Left lobe of liver (tissue), 2 donors: Measurements from ENCODE around the gene HSD17B2. TPM values are rescaled to one million over a fixed set of nuclear protein-coding genes. Genes with fewer than 3 reads are reported as not detected.
"Not testable (repeated sequence)": the region's sequence is repeated elsewhere in the genome, so short reads cannot be mapped to it uniquely, and the experiment has no call there.

ENCODE experiments used
- ATAC-seq: fragments of 200-7000 bp; cut with Tn5 transposase; one replicate; pipeline ENCODE4 v1.9.1; 2020; ENCODE audit warnings: mild to moderate bottlenecking, moderate library complexity
- DNase-seq: peaks from one replicate; pipeline ENCODE4 v3.0.0-alpha.2; 2020; ENCODE audit warnings: low spot score
- total RNA-seq: library from RNA; stranded (reverse); gene quantifications from one replicate; pipeline ENCODE4 v1.2.1, GENCODE V29; 2021
- donor health status: DM: no; HTN: no; CAD: no; lungs with moderate emphysema.
- donor health status: DM: no; HTN: yes; CAD: no.

HSD17B2 gene, protein sequence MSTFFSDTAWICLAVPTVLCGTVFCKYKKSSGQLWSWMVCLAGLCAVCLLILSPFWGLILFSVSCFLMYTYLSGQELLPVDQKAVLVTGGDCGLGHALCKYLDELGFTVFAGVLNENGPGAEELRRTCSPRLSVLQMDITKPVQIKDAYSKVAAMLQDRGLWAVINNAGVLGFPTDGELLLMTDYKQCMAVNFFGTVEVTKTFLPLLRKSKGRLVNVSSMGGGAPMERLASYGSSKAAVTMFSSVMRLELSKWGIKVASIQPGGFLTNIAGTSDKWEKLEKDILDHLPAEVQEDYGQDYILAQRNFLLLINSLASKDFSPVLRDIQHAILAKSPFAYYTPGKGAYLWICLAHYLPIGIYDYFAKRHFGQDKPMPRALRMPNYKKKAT
- total RNA-seq, result 82.7 TPM

DNA sequence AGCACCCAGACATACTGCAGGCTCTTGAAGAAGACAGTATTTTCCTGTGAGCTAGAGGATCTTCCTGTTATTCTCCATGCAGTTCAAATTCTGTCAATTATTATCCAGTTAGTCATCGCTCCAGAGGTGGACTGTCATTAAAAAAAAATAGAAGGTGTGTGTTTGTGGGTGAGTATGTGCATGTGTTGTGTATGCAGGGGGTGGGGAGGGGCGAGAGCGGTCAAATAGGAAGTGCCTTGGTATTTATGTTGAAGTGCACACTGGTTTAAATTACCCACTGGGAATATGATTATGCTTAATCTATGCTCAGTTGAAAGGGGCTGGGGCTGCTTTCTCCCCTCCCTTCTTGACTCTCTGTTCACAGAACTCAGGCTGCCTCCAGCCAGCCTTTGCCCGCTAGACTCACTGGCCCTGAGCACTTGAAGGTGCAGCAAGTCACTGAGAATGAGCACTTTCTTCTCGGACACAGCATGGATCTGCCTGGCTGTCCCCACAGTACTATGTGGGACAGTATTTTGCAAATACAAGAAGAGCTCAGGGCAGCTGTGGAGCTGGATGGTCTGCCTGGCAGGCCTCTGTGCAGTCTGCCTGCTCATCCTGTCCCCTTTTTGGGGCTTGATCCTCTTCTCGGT, at the start of gene HSD17B2:
TSS of gene HSD17B2 (plus strand) at position 273 of the 632 bp plus-strand sequence. CDS start at position 445, 172 bp downstream.
- ATAC-seq (peak; percentile 68), DNase-seq (peak; percentile 69)

DNA sequence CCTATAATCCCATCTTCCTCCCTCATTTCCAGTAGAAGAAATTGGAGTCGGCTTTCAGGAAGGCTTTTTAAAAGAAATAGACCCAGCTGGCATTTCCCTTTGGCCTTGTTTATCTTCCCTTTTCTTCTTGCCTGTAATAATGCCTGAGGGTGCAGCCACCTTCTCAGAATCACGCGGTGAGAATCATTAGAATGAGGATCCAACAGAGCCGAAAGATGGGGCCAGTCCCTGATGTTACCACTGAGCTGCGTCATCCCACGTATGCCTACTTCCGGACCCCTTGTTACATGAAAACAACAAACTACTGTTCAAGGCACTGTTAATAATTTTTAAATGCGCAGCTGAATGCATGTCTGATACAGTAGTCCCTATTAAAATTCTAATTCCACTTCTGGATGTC, 47.9 kb upstream of the HSD17B2 start:
- no peak for DNase-seq
- ATAC-seq, result no peak

DNA sequence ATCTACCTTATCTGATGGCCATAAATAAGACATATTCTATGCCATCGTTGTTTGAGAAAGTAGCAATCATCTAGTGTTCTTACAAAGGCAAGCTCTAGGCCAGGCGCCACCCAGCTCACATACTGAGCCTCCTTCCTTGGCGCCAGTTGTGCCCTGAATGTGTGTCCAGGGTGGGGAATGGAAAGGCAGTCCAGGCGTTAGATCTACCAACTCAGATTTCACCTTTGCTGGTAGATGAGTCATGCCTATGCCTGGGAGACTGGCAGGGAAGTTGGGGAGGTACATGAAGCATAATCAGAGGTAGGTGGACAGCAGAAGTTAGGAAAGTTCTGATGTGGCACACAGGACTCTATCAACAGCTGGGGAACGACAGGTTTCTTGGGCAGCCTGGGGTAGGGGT, 47.3 kb upstream of the HSD17B2 start:
- DNase-seq, result no peak
- ATAC-seq, result no peak

DNA sequence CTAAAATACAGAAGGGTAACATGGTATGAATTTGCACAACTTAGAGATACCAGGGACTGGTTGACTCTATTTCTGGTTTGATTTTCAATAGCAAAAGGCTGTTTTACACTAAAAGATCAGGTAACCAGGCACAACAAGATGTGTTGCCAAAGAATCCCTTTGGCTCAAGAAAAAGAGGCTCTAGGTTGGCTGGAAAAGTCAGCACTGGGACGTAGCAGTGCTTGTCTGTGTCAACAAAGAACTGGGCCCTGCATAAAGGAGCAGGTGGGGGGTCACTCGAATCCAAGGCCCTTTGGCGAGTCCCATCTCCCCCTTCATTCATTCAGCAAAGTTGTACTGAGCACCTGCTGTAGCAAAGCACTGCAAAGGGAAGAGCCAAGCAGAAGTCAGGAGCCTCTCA, 42.2 kb upstream of the HSD17B2 start:
- ATAC-seq (no peak), DNase-seq (no peak)

- peak; percentile 43 for ATAC-seq
Observed at GRCh38 chr16:81994485-81994884, 40.6 kb upstream of the HSD17B2 start.

GRCh38 chr16:81995651-81996050, 39.4 kb upstream of the HSD17B2 start:
- ATAC-seq (no peak), DNase-seq (no peak)

More at GRCh38 chr16:81994485-81994884, 40.6 kb upstream of the HSD17B2 start:
- DNase-seq, result no peak

DNA sequence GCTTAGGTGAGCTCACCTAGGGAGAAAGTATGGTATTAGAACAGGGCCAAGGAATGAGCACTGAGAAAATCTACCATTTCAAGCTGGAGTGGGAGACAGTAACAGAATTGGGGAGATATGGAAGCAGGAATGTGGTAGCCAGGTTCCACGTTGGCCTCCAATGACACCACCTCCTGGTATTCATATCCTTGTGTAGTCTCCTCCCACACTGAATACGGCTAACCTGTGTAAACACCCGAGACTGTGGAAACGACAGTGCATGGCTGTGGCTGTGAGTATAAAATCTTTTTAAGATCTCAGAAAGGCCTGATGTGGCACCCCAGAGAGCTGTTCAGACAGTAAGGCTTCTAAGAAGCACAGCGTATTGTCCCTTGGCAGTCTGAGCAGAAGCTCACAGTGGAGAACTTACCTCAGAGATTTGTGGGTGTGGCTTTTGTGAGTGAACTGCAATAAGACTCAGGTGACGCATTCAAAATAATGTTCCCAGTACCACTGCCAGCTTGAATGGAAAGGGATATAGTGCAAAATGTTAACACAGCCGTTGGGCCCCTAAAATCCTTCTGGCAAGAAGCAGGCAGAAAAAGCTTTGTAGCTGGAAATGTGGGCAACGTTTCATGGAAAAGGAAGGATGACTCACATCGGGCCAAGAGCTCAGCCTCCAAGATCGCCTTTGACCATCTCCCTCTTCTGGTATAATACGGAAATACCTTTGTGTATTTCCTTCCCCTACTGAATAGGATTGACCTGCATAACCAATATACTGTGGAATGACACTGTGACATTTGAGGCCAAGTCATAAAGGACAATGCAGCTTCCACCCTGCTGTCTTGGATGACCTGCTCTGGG, 38.2 kb upstream of the HSD17B2 start:
- no peak for DNase-seq
- ATAC-seq, result peak; percentile 44

DNA sequence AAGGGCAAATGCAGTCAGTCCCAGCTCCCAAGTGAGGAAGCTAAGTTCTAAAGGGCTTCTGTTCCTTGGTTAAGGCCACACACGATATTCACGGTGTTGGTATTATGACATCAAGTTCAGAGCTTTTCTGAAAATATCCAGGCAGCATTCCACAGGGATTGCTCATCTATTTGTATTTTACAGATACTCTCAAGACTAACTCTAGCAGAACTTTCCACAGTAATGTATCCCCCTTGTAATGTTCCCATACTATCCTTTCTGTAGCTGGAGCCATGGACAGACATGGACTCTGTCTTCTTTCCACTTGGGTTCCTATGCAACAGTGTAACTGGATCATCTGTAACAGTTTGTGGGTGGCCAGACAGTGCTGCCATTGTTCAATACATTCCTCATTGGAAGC, 37.3 kb upstream of the HSD17B2 start:
- ATAC-seq, result no peak

DNA sequence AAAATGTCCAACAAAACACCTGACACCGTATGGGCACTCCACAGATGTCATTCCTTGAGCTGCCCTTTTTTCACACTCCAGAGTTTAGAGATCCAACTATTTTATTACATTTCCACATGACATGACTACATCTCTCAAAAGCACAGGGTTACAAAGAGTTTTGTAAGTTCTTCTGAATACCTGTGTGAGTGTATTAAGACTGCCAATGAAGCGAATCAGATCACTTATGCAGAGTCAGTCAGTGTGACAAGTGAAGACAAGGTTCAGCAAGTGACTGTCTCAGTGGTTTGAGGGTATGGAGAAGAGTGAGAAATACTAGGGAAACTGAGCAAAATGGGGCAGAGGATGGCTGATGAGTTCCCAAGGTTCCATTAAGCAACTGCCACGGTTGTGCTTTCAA, 32.2 kb upstream of the HSD17B2 start:
- no peak for ATAC-seq

More for the DNA sequence above, 37.3 kb upstream of the HSD17B2 start:
- DNase-seq, result no peak

DNA sequence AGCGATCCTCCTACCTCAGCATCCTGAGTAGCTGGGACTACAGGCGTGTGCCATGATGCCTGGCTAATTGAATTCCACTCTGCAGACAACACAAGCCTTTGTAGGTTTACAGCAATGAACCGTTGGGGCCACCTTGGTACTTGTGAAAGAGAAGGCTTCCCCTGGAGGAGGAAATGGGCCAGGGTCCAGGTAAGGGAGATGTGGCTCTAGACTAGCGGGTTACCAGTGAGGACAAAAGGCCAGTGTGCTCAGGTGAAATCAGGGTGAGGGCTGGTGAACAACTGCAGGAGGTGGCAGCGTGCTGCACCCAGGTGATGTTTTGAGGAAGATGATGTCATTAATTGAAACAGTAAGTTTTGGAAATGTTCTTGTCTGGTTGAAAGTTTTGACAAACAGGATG, 30.5 kb upstream of the HSD17B2 start:
- ATAC-seq (no peak), DNase-seq (no peak)

More for the DNA sequence above, 32.2 kb upstream of the HSD17B2 start:
- DNase-seq, result no peak

GRCh38 chr16:82005027-82005830, 29.8 kb upstream of the HSD17B2 start:
- ATAC-seq, result no peak

DNA sequence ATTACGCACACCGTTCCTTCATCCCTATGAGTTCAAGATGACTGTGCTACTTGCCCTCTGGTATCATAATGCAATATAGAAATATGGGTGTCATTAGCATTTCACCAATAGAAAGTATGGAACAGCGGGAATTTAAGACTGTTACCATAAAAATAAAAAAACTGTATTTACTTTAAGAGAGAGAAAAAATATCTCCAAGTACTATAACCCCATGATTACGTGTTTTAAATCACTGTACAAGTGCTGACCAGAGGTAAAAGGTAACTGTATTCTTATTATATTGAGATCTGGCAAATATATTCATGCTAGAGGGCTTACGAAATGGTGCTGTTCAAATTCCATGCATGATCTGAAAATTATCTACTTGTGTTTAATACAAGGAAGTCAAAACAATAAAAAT, 29.0 kb upstream of the HSD17B2 start:
- no peak for DNase-seq
- no peak for ATAC-seq

More at GRCh38 chr16:82005027-82005830, 29.8 kb upstream of the HSD17B2 start:
- no peak for DNase-seq

- DNase-seq (no peak), ATAC-seq (no peak)
Observed at GRCh38 chr16:82007189-82007588, 27.9 kb upstream of the HSD17B2 start.

DNA sequence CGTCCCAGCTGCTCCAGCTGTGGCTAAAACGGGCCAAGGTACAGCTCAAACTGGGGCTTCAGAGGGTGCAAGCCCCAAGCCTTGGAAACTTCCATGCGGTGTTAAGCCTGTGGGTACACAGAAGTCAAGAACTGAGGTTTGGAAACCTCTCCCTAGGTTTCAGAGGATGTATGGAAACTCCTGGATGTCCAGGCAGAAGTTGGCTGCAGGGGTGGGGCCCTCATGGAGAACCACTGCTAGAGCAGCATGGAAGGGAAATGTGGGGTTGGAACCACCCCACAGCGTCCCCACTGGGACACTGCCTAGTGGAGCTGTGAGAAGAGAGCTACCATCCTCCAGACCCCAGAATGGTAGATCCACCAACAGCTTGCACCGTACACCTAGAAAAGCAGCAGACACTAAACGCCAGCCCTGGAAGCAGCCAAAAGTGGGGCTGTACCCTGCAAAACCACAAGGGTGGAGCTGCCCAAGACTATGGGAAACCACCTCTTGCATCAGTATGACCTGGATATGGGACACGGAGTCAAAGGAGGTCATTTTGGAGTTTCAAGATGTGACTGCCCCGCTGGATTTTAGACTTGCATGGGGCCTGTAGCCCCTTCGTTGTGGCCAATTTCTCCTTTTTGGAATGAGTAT, 26.0 kb upstream of the HSD17B2 start:
- DNase-seq, result no peak
- no peak for ATAC-seq

DNA sequence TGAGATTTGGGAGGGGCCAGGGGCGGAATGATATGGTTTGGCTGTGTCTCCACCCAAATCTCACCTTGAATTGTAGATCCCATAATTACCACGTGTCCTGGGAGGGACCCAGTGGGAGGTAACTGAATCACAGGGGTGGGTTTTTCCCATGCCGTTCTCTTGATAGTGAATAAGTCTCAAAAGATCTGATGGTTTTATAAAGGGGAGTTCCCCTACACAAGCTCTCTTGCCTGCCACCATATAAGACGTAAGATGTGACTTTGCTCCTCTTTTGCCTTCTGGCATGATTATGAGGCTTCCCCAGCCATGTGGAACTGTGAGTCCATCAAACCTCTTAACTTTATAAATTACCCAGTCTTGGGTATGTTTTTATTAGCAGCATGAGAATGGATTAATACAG, 25.3 kb upstream of the HSD17B2 start:
- not testable (repeated sequence) for DNase-seq, ATAC-seq

DNA sequence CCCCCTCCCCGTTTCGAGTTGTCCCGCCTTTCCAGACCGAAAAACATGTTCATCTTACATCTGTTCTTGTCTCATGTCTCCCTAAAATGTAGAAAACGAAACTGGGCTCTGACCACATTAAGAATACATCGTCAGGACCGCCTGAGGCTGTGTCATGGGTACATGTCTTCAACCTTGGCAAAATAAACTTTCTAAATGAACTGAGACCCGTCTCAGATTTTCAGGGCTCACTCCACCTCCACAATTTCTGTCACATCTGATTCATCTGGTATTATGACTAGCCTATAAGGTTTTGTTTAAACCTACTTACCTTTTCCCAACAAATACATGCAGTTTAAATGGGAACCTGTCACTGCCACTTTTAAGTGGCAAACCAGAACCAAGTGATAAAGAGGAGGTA, 24.4 kb upstream of the HSD17B2 start:
- DNase-seq, result no peak
- no peak for ATAC-seq

- ATAC-seq, result peak; percentile 99
- DNase-seq, result peak; percentile 78
Observed at GRCh38 chr16:82011199-82011641, 23.8 kb upstream of the HSD17B2 start, which contains the start of gene SDR42E1. SDR42E1 (minus strand) TSS chr16:82011470; CDS start chr16:82000858, 10,612 bp downstream.

- ATAC-seq (no peak), DNase-seq (no peak)
Observed at GRCh38 chr16:82013139-82013538, 21.9 kb upstream of the HSD17B2 start.

GRCh38 chr16:82016263-82016662, 18.8 kb upstream of the HSD17B2 start:
- DNase-seq (no peak), ATAC-seq (peak; percentile 46)

- DNase-seq, result no peak
- ATAC-seq, result no peak
Observed at GRCh38 chr16:82016964-82017363, 18.1 kb upstream of the HSD17B2 start.
